Left lung (tissue), 10 donors: Measurements from ENCODE around the gene DAZL. TPM values are rescaled to one million over a fixed set of nuclear protein-coding genes. Genes with fewer than 3 reads are reported as not detected.

Source experiments
- ATAC-seq: fragments of 200-7000 bp; cut with Tn5 transposase; one replicate; pipeline ENCODE4 v1.9.1; 2020; ENCODE audit warnings: moderate library complexity
- DNase-seq, 4 donors: peaks; one replicate each; pipeline ENCODE4 v3.0.0-alpha.2; 2013 to 2020
- H3K27ac ChIP-seq, 2 donors: fragments of 200-600 bp; sonication (generic) in 1 of 2; one replicate each; pipeline versions ENCODE4 v1.5.0 to v1.8.0; 2020 to 2021
- H3K27me3 ChIP-seq, 2 donors: fragments of 200-600 bp; sonication (generic) in 1 of 2; one replicate each; pipeline versions ENCODE4 v1.5.0 to v1.8.0; 2020 to 2021
- H3K36me3 ChIP-seq, 2 donors: fragments of 200-600 bp; sonication (generic) in 1 of 2; one replicate each; pipeline versions ENCODE4 v1.5.0 to v1.8.0; 2020 to 2021
- H3K4me1 ChIP-seq, 2 donors: fragments of 200-600 bp; one replicate each; pipeline ENCODE4 v1.8.0; 2021
- H3K4me3 ChIP-seq, 2 donors: fragments of 200-600 bp; sonication (generic) in 1 of 2; one replicate each; pipeline versions ENCODE4 v1.5.0 to v1.8.0; 2020 to 2021; ENCODE audit warnings: mild to moderate bottlenecking in 1 of 2
- H3K9me3 ChIP-seq, 2 donors: fragments of 200-600 bp; sonication (generic) in 1 of 2; one replicate each; pipeline versions ENCODE4 v1.5.0 to v1.8.0; 2020 to 2021
- CTCF ChIP-seq, 2 donors: fragments of 200-600 bp; sonication (generic) in 1 of 2; IDR thresholded peaks; one replicate each; pipeline versions ENCODE4 v1.5.0 to v1.8.0; 2021; ENCODE audit warnings: antibody characterized with exemption in 2 of 2
- intact Hi-C, 2 donors: fragments of 100-400 bp; cut with DNase I; formaldehyde crosslinking; loops; one replicate each; pipeline versions ENCODE4 v1.11.2 to v1.14.2; 2022
- polyA plus RNA-seq, 6 donors: library from polyadenylated mRNA; unstranded; fragments of 120-200 nt; gene quantifications; one replicate each; pipeline ENCODE4 v1.2.1, GENCODE V29; 2013; ENCODE audit not compliant: insufficient read length in 6 of 6
- total RNA-seq, 2 donors: library from RNA; stranded (reverse); fragmentation: NEBNext Ultra II Directional; extraction: Animal tissue kit (Norgen Biotek cat#: 25700); gene quantifications; one replicate each; pipeline ENCODE4 v1.2.1, GENCODE V29; 2021
- donor health status: DM: no; HTN: yes; CAD: no.
- donor health status: DM: no; HTN: no; CAD: no.

DAZL gene
- total and polyA plus RNA-seq, 8 donors = not detected

GRCh38 chr3:16596352-16597032, 8.7 kb downstream of the DAZL start:
- intact Hi-C loops = no loop called here
- DNase-seq = no peak
- no peak for ATAC-seq
- Histone ChIP-seq H3K9me3 (no peaks in the 10 kb centered on the region), H3K4me3 (no peak overlapping the region), H3K4me1 (no peaks in the 10 kb centered on the region), H3K27ac (no peak overlapping the region), H3K36me3 (no peaks in the 10 kb centered on the region), H3K27me3 (no peaks in the 10 kb centered on the region)
- TF ChIP-seq CTCF (IDR thresholded peaks at IDR 0.05) = no peak

GRCh38 chr3:16595778-16596177, 9.4 kb downstream of the DAZL start:
- Histone ChIP-seq H3K36me3 (no peaks in the 10 kb centered on the region), H3K27ac (no peak overlapping the region), H3K4me3 (no peak overlapping the region), H3K9me3 (no peaks in the 10 kb centered on the region), H3K27me3 (no peaks in the 10 kb centered on the region), H3K4me1 (no peaks in the 10 kb centered on the region)
- DNase-seq (no peak), ATAC-seq (no peak)
- TF ChIP-seq CTCF (IDR thresholded peaks at IDR 0.05) = no peak
- intact Hi-C loops = no loop called here

- Histone ChIP-seq H3K4me1 (no peaks in the 10 kb centered on the region), H3K9me3 (no peaks in the 10 kb centered on the region), H3K27ac (no peak overlapping the region), H3K36me3 (no peaks in the 10 kb centered on the region), H3K27me3 (no peaks in the 10 kb centered on the region), H3K4me3 (no peak overlapping the region)
- DNase-seq (no peak), ATAC-seq (no peak)
- intact Hi-C loops = no loop called here
- no peak for TF ChIP-seq CTCF (IDR thresholded peaks at IDR 0.05)
Measured at GRCh38 chr3:16589867-16590624, 15.2 kb downstream of the DAZL start.

GRCh38 chr3:16589120-16589519, 16.1 kb downstream of the DAZL start:
- no peak for DNase-seq
- ATAC-seq = no peak
- H3K9me3 ChIP-seq = no peaks in the 10 kb centered on the region

More at GRCh38 chr3:16589120-16589519, 16.1 kb downstream of the DAZL start:
- Histone ChIP-seq H3K4me3 (no peak overlapping the region), H3K36me3 (no peaks in the 10 kb centered on the region), H3K27me3 (no peaks in the 10 kb centered on the region), H3K27ac (no peak overlapping the region), H3K4me1 (no peaks in the 10 kb centered on the region)
- TF ChIP-seq CTCF (IDR thresholded peaks at IDR 0.05) = no peak
- intact Hi-C loops = no loop called here
